Thoracic aorta (tissue), 2 donors: ENCODE data around the gene DGKI. TPM values are rescaled to one million over a fixed set of nuclear protein-coding genes. Genes with fewer than 3 reads are reported as not detected.

Experiments used
- ATAC-seq: fragments of 150-250 bp; one replicate; pipeline ENCODE4 v1.8.0; 2017; ENCODE audit warnings: low read depth; ENCODE audit not compliant: insufficient number of reproducible peaks, low FRiP score
- DNase-seq: peaks from one replicate; pipeline ENCODE4 v3.0.0-alpha.2; 2020; ENCODE audit warnings: low spot score
- H3K27ac ChIP-seq, 2 donors: fragments of 200-600 bp; sonication (generic); 1 replicate in 1 of 2; 2 replicates in 1 of 2; pipeline ENCODE4 v1.5.1; 2016; ENCODE audit warnings: mild to moderate bottlenecking in 2 of 2, moderate library complexity in 2 of 2
- H3K27me3 ChIP-seq: fragments of 200-600 bp; sonication (generic); replicated peaks from 2 replicates; pipeline ENCODE4 v1.6.0; 2016; ENCODE audit warnings: mild to moderate bottlenecking; ENCODE audit not compliant: insufficient read depth
- H3K36me3 ChIP-seq: fragments of 200-600 bp; sonication (generic); one replicate; pipeline ENCODE4 v1.5.1; 2016
- H3K4me1 ChIP-seq, 2 donors: fragments of 200-600 bp; sonication (generic); 1 replicate in 1 of 2; 2 replicates in 1 of 2; pipeline versions ENCODE4 v1.5.1 to v1.6.0; 2016; ENCODE audit warnings: low read depth in 2 of 2, mild to moderate bottlenecking in 1 of 2; ENCODE audit not compliant: control insufficient read depth in 1 of 2
- H3K4me3 ChIP-seq: fragments of 200-600 bp; sonication (generic); 2 replicates; pipeline ENCODE4 v1.5.1; 2016; ENCODE audit warnings: mild to moderate bottlenecking
- H3K9me3 ChIP-seq: fragments of 200-600 bp; sonication (generic); 2 replicates; pipeline ENCODE4 v1.5.1; 2016
- CTCF ChIP-seq: fragments of 200-600 bp; sonication (generic); IDR thresholded peaks from one replicate; pipeline ENCODE4 v1.5.1; 2019; ENCODE audit warnings: antibody characterized with exemption
- total RNA-seq, 2 donors: library from RNA; depleted of rRNA; stranded (reverse); fragments of >200 nt; gene quantifications; one replicate each; pipeline versions ENCODE4 v1.1.0 to v1.2.3, GENCODE V29; 2016

DGKI gene
- total RNA-seq, 2 donors from 2014 or later, result 10.3 to 22.3 TPM

- DNase-seq, result no peak
- Histone ChIP-seq H3K27me3 (no peaks in the 10 kb centered on the region), H3K27ac (no peak overlapping the region), H3K9me3 (no peaks in the 10 kb centered on the region), H3K4me3 (no peak overlapping the region), H3K4me1 (no peaks in the 10 kb centered on the region), H3K36me3 (no peaks in the 10 kb centered on the region)
- no peak for ATAC-seq
- TF ChIP-seq CTCF, result no peak
Observed at GRCh38 chr7:137408126-137408525, 438.6 kb downstream of the DGKI start.

GRCh38 chr7:137407078-137407477 is 439.7 kb downstream of the DGKI start:
- no peak for ATAC-seq
- Histone ChIP-seq H3K4me3 (no peak overlapping the region), H3K27ac (no peak overlapping the region), H3K36me3 (no peaks in the 10 kb centered on the region), H3K27me3 (no peaks in the 10 kb centered on the region), H3K9me3 (no peaks in the 10 kb centered on the region), H3K4me1 (no peaks in the 10 kb centered on the region)
- TF ChIP-seq CTCF, result no peak
- no peak for DNase-seq

- H3K27ac ChIP-seq, result no peak overlapping the region
- H3K4me3 ChIP-seq, result no peak overlapping the region
- no peaks in the 10 kb centered on the region for H3K9me3 ChIP-seq
- H3K27me3 ChIP-seq, result no peaks in the 10 kb centered on the region
- DNase-seq, result no peak
- no peak for TF ChIP-seq CTCF
- ATAC-seq, result no peak
- no peaks in the 10 kb centered on the region for H3K36me3 ChIP-seq
- no peaks in the 10 kb centered on the region for H3K4me1 ChIP-seq
Observed at GRCh38 chr7:137404660-137405317, 442.0 kb downstream of the DGKI start.

GRCh38 chr7:137403353-137403695 is 443.4 kb downstream of the DGKI start:
- H3K9me3 ChIP-seq, result no peaks in the 10 kb centered on the region
- DNase-seq (no peak), ATAC-seq (no peak)
- no peaks in the 10 kb centered on the region for H3K36me3 ChIP-seq
- no peak for TF ChIP-seq CTCF
- no peak overlapping the region for H3K27ac ChIP-seq
- no peaks in the 10 kb centered on the region for H3K27me3 ChIP-seq
- H3K4me3 ChIP-seq, result no peak overlapping the region
- no peaks in the 10 kb centered on the region for H3K4me1 ChIP-seq

GRCh38 chr7:137402536-137403352 is 444.0 kb downstream of the DGKI start:
- Histone ChIP-seq H3K27me3 (no peaks in the 10 kb centered on the region), H3K4me1 (no peaks in the 10 kb centered on the region), H3K36me3 (no peaks in the 10 kb centered on the region), H3K27ac (no peak overlapping the region), H3K9me3 (no peaks in the 10 kb centered on the region), H3K4me3 (no peak overlapping the region)
- no peak for DNase-seq
- no peak for ATAC-seq
- TF ChIP-seq CTCF, result no peak
